ENCODE data around the gene ELK4. TPM values are rescaled to one million over a fixed set of nuclear protein-coding genes. Genes with fewer than 3 reads are reported as not detected.

ELK4 gene
- total and polyA plus RNA-seq, 2 donors = 14.3 to 20.2 TPM

DNA sequence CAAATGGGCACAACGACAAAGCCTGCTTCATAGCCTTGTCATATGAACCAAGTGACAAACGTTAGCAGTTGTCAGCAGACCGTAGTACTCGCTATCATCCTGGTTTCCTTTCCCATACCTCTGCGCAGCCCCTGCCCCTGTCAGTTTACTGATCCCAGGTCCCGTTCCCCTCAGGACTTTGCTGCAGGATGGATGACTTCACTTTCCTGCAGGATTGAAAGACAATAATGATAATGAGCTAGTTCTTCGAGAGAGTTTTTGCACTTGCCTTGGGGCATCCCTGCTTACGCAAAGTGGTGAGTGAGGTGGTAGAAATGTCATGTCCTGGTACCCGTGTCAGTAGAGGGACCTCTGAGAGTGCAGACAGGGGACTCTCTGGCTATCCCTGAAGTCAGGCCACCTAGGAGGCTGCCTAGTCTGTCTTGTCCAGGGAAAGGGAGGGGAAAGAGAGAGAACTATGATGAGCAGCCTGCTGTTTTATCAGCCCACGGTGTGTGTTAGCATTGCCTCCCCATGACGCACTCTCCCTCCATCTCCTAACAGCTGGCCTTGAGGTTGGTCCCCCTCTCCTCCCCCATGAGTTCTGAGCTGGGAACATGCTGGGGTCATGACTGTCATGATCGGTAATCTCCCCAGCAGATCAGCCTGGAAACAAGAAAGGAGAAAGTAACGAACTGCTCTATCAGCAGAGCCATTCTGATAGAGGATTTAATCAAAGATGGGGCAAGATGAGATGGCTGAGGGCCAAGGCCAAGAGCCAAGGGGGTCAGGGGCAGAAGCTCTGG lies 53.7 kb downstream of the ELK4 start:
- WGBS = 93% methylated on average over 13 of the region's 13 CpGs
- no peak overlapping the region for H3K27ac ChIP-seq (ENCODE audit: low read depth in 1 of 2, low read length in 1 of 2)

GRCh38 chr1:205576805-205577761 lies 54.7 kb downstream of the ELK4 start:
- no peak for DNase-seq (ENCODE audit: low read depth in 6 of 9, low spot score in 9 of 9)
- H3K4me1 ChIP-seq (ENCODE audit: control insufficient read depth in 2 of 2, insufficient read depth in 2 of 2, low read length in 2 of 2) = peaks cover 0 to 8% of the 10 kb centered on the region in 2 donors
- H3K9me3 ChIP-seq (ENCODE audit: control insufficient read depth in 2 of 2, insufficient read depth in 1 of 2, low read length in 1 of 2) = peaks cover 0 to 4% of the 10 kb centered on the region in 2 donors
- H3K27ac ChIP-seq (ENCODE audit: low read depth in 1 of 2, low read length in 1 of 2) = no peak overlapping the region
- 92% methylated on average over 22 of the region's 22 CpGs for WGBS
- peaks cover 0 to 78% of the 10 kb centered on the region in 2 donors for H3K27me3 ChIP-seq (ENCODE audit: control insufficient read depth in 2 of 2, insufficient read depth in 1 of 2, low read length in 1 of 2)
- no peaks in the 10 kb centered on the region for H3K36me3 ChIP-seq (ENCODE audit: control insufficient read depth in 2 of 2, insufficient read depth in 2 of 2, low read length in 1 of 2)
- H3K4me3 ChIP-seq (ENCODE audit: low read length in 2 of 2) = no peak overlapping the region

More for the DNA sequence above, 53.7 kb downstream of the ELK4 start:
- peaks cover 0 to 69% of the 10 kb centered on the region in 2 donors for H3K27me3 ChIP-seq (ENCODE audit: control insufficient read depth in 2 of 2, insufficient read depth in 1 of 2, low read length in 1 of 2)
- DNase-seq (ENCODE audit: low read depth in 6 of 9, low spot score in 9 of 9) = no peak
- no peaks in the 10 kb centered on the region for H3K36me3 ChIP-seq (ENCODE audit: control insufficient read depth in 2 of 2, insufficient read depth in 2 of 2, low read length in 1 of 2)
- peaks cover 0 to 4% of the 10 kb centered on the region in 2 donors for H3K9me3 ChIP-seq (ENCODE audit: control insufficient read depth in 2 of 2, insufficient read depth in 1 of 2, low read length in 1 of 2)
- peaks cover 0 to 17% of the 10 kb centered on the region in 2 donors for H3K4me1 ChIP-seq (ENCODE audit: control insufficient read depth in 2 of 2, insufficient read depth in 2 of 2, low read length in 2 of 2)
- H3K4me3 ChIP-seq (ENCODE audit: low read length in 2 of 2) = no peak overlapping the region

DNA sequence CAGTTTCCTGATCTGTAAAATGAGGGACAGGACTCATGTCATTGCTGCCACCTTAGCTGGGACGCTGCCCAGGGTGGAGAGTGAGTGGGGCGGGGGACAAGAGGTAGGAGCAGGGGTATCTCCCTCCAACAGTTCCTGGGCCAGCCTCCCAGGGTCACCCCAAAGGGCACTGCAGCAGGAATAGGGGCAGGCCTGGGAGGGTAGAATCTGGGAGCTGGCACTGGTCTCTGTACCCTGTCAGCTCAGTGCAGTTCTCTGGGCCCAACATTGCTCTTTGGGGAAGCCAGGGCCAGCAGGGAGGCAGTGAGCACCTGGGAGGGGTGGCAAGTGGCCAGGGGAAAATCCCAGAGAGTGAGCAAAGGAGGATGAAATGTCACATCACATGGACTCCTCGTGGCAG lies 55.8 kb downstream of the ELK4 start:
- peaks cover 2 to 83% of the 10 kb centered on the region in 2 donors for H3K27me3 ChIP-seq (ENCODE audit: control insufficient read depth in 2 of 2, insufficient read depth in 1 of 2, low read length in 1 of 2)
- no peak for DNase-seq (ENCODE audit: low read depth in 6 of 9, low spot score in 9 of 9)
- H3K4me3 ChIP-seq (ENCODE audit: low read length in 2 of 2) = no peak overlapping the region
- H3K4me1 ChIP-seq (ENCODE audit: control insufficient read depth in 2 of 2, insufficient read depth in 2 of 2, low read length in 2 of 2) = peaks cover 0 to 4% of the 10 kb centered on the region in 2 donors
- no peak overlapping the region for H3K27ac ChIP-seq (ENCODE audit: low read depth in 1 of 2, low read length in 1 of 2)
- WGBS = 92% methylated on average over 3 of the region's 3 CpGs
- peaks cover 0 to 4% of the 10 kb centered on the region in 2 donors for H3K9me3 ChIP-seq (ENCODE audit: control insufficient read depth in 2 of 2, insufficient read depth in 1 of 2, low read length in 1 of 2)
- no peaks in the 10 kb centered on the region for H3K36me3 ChIP-seq (ENCODE audit: control insufficient read depth in 2 of 2, insufficient read depth in 2 of 2, low read length in 1 of 2)

DNA sequence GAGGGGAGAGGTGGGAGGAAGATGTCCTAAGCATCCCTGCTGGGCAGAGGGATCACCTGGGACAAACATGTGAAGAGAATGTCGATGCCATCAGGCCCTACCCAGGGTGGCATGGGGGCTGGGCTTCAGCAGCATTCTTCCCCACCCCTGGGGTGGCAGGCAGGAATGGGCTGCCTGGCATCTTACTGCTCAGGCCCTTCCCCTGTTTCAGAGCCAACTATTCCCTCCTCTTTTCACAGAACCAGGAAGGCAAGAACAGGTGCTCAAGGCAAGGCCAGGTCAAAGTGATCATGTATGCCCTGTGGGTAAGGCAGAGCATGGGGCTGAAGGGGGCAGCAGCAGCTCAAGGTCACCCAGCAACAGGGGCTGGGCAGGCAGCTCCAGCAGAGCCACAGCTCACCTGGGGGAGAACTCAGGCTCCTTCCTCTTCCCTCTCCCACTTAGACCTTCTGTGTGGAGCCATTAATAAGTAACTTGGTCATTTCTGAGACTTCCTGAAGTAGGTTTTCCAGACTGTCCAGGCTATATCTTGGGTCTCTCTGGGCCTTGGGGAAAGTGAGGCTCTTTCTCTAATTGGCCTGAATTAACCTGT lies 56.4 kb downstream of the ELK4 start:
- Histone ChIP-seq H3K27ac (ENCODE audit: low read depth in 1 of 2, low read length in 1 of 2) (no peak overlapping the region), H3K27me3 (ENCODE audit: control insufficient read depth in 2 of 2, insufficient read depth in 1 of 2, low read length in 1 of 2) (peaks cover 5 to 84% of the 10 kb centered on the region in 2 donors), H3K4me3 (ENCODE audit: low read length in 2 of 2) (no peak overlapping the region), H3K4me1 (ENCODE audit: control insufficient read depth in 2 of 2, insufficient read depth in 2 of 2, low read length in 2 of 2) (peaks cover 0 to 4% of the 10 kb centered on the region in 2 donors), H3K36me3 (ENCODE audit: control insufficient read depth in 2 of 2, insufficient read depth in 2 of 2, low read length in 1 of 2) (no peaks in the 10 kb centered on the region), H3K9me3 (ENCODE audit: control insufficient read depth in 2 of 2, insufficient read depth in 1 of 2, low read length in 1 of 2) (peaks cover 0 to 4% of the 10 kb centered on the region in 2 donors)
- 76% methylated on average over 1 of the region's 1 CpG for WGBS
- DNase-seq (ENCODE audit: low read depth in 6 of 9, low spot score in 9 of 9) = no peak

- Histone ChIP-seq H3K4me1 (ENCODE audit: control insufficient read depth in 2 of 2, insufficient read depth in 2 of 2, low read length in 2 of 2) (peaks cover 0 to 4% of the 10 kb centered on the region in 2 donors), H3K36me3 (ENCODE audit: control insufficient read depth in 2 of 2, insufficient read depth in 2 of 2, low read length in 1 of 2) (no peaks in the 10 kb centered on the region), H3K4me3 (ENCODE audit: low read length in 2 of 2) (no peak overlapping the region), H3K27ac (ENCODE audit: low read depth in 1 of 2, low read length in 1 of 2) (no peak overlapping the region), H3K27me3 (ENCODE audit: control insufficient read depth in 2 of 2, insufficient read depth in 1 of 2, low read length in 1 of 2) (peaks cover 33 to 89% of the 10 kb centered on the region in 2 donors), H3K9me3 (ENCODE audit: control insufficient read depth in 2 of 2, insufficient read depth in 1 of 2, low read length in 1 of 2) (peaks cover 0 to 7% of the 10 kb centered on the region in 2 donors)
- WGBS = 96% methylated on average over 1 of the region's 1 CpG
- DNase-seq (ENCODE audit: low read depth in 6 of 9, low spot score in 9 of 9) = no peak
These were observed 59.4 kb downstream of the ELK4 start for GRCh38 chr1:205572421-205572820.

GRCh38 chr1:205571747-205572146 lies 60.1 kb downstream of the ELK4 start:
- no peak for DNase-seq (ENCODE audit: low read depth in 6 of 9, low spot score in 9 of 9)
- Histone ChIP-seq H3K4me1 (ENCODE audit: control insufficient read depth in 2 of 2, insufficient read depth in 2 of 2, low read length in 2 of 2) (peaks cover 0 to 4% of the 10 kb centered on the region in 2 donors), H3K4me3 (ENCODE audit: low read length in 2 of 2) (no peak overlapping the region), H3K9me3 (ENCODE audit: control insufficient read depth in 2 of 2, insufficient read depth in 1 of 2, low read length in 1 of 2) (peaks cover 0 to 5% of the 10 kb centered on the region in 2 donors), H3K36me3 (ENCODE audit: control insufficient read depth in 2 of 2, insufficient read depth in 2 of 2, low read length in 1 of 2) (no peaks in the 10 kb centered on the region), H3K27ac (ENCODE audit: low read depth in 1 of 2, low read length in 1 of 2) (no peak overlapping the region), H3K27me3 (ENCODE audit: control insufficient read depth in 2 of 2, insufficient read depth in 1 of 2, low read length in 1 of 2) (peaks cover 36 to 88% of the 10 kb centered on the region in 2 donors)
- 92% methylated on average over 4 of the region's 4 CpGs for WGBS

DNA sequence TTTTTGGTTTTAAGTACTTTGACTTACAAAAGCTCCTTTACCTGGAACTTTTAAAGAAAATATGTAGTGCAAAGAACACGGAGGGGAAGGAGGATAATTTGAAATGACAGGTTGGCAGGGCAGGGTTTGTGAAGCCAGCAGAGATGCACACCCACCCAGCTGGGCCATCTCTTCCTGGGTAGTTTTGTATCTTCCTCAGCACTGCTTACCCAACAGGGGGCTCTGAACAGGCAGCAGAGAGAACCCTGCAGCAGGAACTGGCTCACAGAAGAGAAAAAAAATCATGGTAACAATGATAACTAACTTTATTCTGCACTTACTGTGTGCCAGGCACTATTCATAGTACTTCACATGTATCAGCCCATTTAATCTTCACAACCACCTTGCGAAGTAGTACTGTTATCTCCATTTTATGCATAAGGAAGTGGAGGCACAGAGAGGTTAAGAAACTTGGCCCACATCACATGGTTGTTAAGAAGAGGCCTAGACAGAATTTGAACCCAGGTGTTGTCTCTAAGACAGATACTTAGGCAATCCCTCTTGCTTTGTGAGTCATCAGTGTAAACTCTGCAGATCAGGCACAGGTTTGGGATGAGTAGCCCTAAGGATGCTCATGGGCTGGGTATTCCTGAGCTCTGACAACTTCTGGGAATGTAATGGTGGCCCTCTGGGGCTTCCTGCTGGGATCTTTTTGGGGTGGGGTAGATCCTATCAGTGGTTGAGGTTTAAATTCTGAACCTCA lies 60.8 kb downstream of the ELK4 start:
- peaks cover 0 to 1% of the 10 kb centered on the region in 2 donors for H3K4me1 ChIP-seq (ENCODE audit: control insufficient read depth in 2 of 2, insufficient read depth in 2 of 2, low read length in 2 of 2)
- H3K4me3 ChIP-seq (ENCODE audit: low read length in 2 of 2) = no peak overlapping the region
- H3K9me3 ChIP-seq (ENCODE audit: control insufficient read depth in 2 of 2, insufficient read depth in 1 of 2, low read length in 1 of 2) = peaks cover 0 to 5% of the 10 kb centered on the region in 2 donors
- no peak for DNase-seq (ENCODE audit: low read depth in 6 of 9, low spot score in 9 of 9)
- no peaks in the 10 kb centered on the region for H3K36me3 ChIP-seq (ENCODE audit: control insufficient read depth in 2 of 2, insufficient read depth in 2 of 2, low read length in 1 of 2)
- H3K27me3 ChIP-seq (ENCODE audit: control insufficient read depth in 2 of 2, insufficient read depth in 1 of 2, low read length in 1 of 2) = peaks cover 38 to 85% of the 10 kb centered on the region in 2 donors
- WGBS = 81% methylated on average over 2 of the region's 2 CpGs
- no peak overlapping the region for H3K27ac ChIP-seq (ENCODE audit: low read depth in 1 of 2, low read length in 1 of 2)

DNA sequence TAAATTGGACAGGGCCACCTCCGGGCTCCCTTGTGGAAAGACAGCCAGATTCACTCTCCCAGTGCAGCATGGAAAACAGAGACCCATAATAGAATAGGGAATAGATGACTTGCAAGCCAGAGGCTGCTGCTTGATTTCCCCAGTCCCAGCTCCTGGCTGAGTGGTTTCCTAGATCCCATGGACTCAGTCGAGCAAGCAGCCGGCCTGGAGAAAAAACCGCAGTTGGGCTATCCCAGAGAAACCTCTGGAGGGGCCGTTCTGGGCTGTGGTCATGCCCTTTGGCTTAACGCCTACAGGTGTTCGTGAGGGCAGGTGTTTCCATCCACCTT lies 61.7 kb downstream of the ELK4 start:
- Histone ChIP-seq H3K27ac (ENCODE audit: low read depth in 1 of 2, low read length in 1 of 2) (no peak overlapping the region), H3K36me3 (ENCODE audit: control insufficient read depth in 2 of 2, insufficient read depth in 2 of 2, low read length in 1 of 2) (no peaks in the 10 kb centered on the region), H3K4me3 (ENCODE audit: low read length in 2 of 2) (no peak overlapping the region), H3K27me3 (ENCODE audit: control insufficient read depth in 2 of 2, insufficient read depth in 1 of 2, low read length in 1 of 2) (peaks cover 38 to 85% of the 10 kb centered on the region in 2 donors), H3K9me3 (ENCODE audit: control insufficient read depth in 2 of 2, insufficient read depth in 1 of 2, low read length in 1 of 2) (peaks cover 0 to 5% of the 10 kb centered on the region in 2 donors), H3K4me1 (ENCODE audit: control insufficient read depth in 2 of 2, insufficient read depth in 2 of 2, low read length in 2 of 2) (no peaks in the 10 kb centered on the region)
- DNase-seq (ENCODE audit: low read depth in 6 of 9, low spot score in 9 of 9) = no peak
- 92% methylated on average over 7 of the region's 7 CpGs for WGBS

Data from thymus (tissue), 11 donors.